Measurements from ENCODE around the gene GSE1. TPM values are rescaled to one million over a fixed set of nuclear protein-coding genes. Genes with fewer than 3 reads are reported as not detected.

The GSE1 gene
- total and polyA plus RNA-seq, 9 of the 15 experiments (the other 6 are each of a cell fraction or from before 2014, with no cell fraction given), result 12.2 to 244 (median 57.9) TPM

- no peak for TF ChIP-seq IRF1 (CRISPR knock-in tag; IDR thresholded peaks at IDR 0.05; ENCODE audit: borderline replicate concordance)
- TF ChIP-seq ZNF79 (CRISPR knock-in tag; IDR thresholded peaks at IDR 0.05; ENCODE audit: low read depth), result no peak
- no peak for TF ChIP-seq ZNF184 (CRISPR knock-in tag; IDR thresholded peaks at IDR 0.05)
- no peak for TF ChIP-seq SAFB2 (IDR thresholded peaks at IDR 0.05; ENCODE audit: borderline replicate concordance, low read depth, low read length, severe bottlenecking)
- TF ChIP-seq NONO (IDR thresholded peaks at IDR 0.05; ENCODE audit: low read depth in 2 of 2, low read length in 1 of 2), result no peak
- TF ChIP-seq ARID2 (IDR thresholded peaks at IDR 0.05), result no peak
- no peak for TF ChIP-seq EZH2 (IDR thresholded peaks at IDR 0.05; ENCODE audit: borderline replicate concordance, low read depth, low read length)
- no peak for TF ChIP-seq ZNF277 (CRISPR knock-in tag; IDR thresholded peaks at IDR 0.05; ENCODE audit: borderline replicate concordance)
- TF ChIP-seq NFIX (CRISPR knock-in tag; IDR thresholded peaks at IDR 0.05; ENCODE audit: low read depth), result no peak
- TF ChIP-seq ZNF121 (CRISPR knock-in tag; conservative IDR thresholded peaks at IDR 0.05), result no peak
- no peak for TF ChIP-seq GTF2E2 (tag; IDR thresholded peaks at IDR 0.05)
- no peak for TF ChIP-seq FOSL1 (tag; conservative IDR thresholded peaks at IDR 0.05)
- no peak for TF ChIP-seq ZEB2 (IDR thresholded peaks at IDR 0.05)
- TF ChIP-seq GABPA (tag; conservative IDR thresholded peaks at IDR 0.05; ENCODE audit: low read depth), result no peak
- no peak for TF ChIP-seq TCFL5 (CRISPR knock-in tag; conservative IDR thresholded peaks at IDR 0.05)
- TF ChIP-seq MECOM (CRISPR knock-in tag; IDR thresholded peaks at IDR 0.05), result no peak
- TF ChIP-seq PREB (CRISPR knock-in tag; IDR thresholded peaks at IDR 0.05), result no peak
- TF ChIP-seq NFXL1 (CRISPR knock-in tag; IDR thresholded peaks at IDR 0.05), result no peak; the same call in 1 of the 2 replicates
- no peak for TF ChIP-seq ZNF740 (CRISPR knock-in tag; IDR thresholded peaks at IDR 0.05)
- no peak for TF ChIP-seq ZNF740 (tag; IDR thresholded peaks at IDR 0.05)
- TF ChIP-seq CREB5 (CRISPR knock-in tag; IDR thresholded peaks at IDR 0.05), result no peak
- no peak for TF ChIP-seq U2AF1 (optimal IDR thresholded peaks at IDR 0.05; ENCODE audit: low read depth, low read length)
- no peak for TF ChIP-seq CHD2 (IDR thresholded peaks at IDR 0.05; ENCODE audit: low read depth, low read length)
- no peak for TF ChIP-seq NFATC3 (IDR thresholded peaks at IDR 0.05)
These were observed 49.4 kb upstream of the GSE1 start (continued) for GRCh38 chr16:85563515-85564276.
